Gastroesophageal sphincter (tissue), 4 donors: ENCODE data around the gene SIRPA. TPM values are rescaled to one million over a fixed set of nuclear protein-coding genes. Genes with fewer than 3 reads are reported as not detected.
"Not testable (repeated sequence)": the region's sequence is repeated elsewhere in the genome, so short reads cannot be mapped to it uniquely, and the experiment has no call there.

Experiments used
- ATAC-seq: fragments of 150-250 bp; one replicate; pipeline ENCODE4 v1.9.1; 2016; ENCODE audit warnings: mild to moderate bottlenecking, moderate library complexity
- H3K27ac ChIP-seq, 4 donors: fragments of 200-600 bp; sonication (generic) in 3 of 4; 1 replicate in 3 of 4; 2 replicates in 1 of 4; pipeline ENCODE4 v1.5.1; 2016 to 2019
- H3K27me3 ChIP-seq: fragments of 200-600 bp; sonication (generic); one replicate; pipeline ENCODE4 v1.5.1; 2019
- H3K36me3 ChIP-seq, 2 donors: fragments of 200-600 bp; sonication (generic); one replicate each; pipeline ENCODE4 v1.5.1; 2019; ENCODE audit warnings: control low read depth in 1 of 2
- H3K4me1 ChIP-seq, 3 donors: fragments of 200-600 bp; sonication (generic); 1 replicate in 2 of 3; 2 replicates in 1 of 3; pipeline ENCODE4 v1.5.1; 2016 to 2019; ENCODE audit warnings: control low read depth in 2 of 3
- H3K4me3 ChIP-seq, 2 donors: fragments of 200-600 bp; sonication (generic); one replicate each; pipeline ENCODE4 v1.5.1; 2019; ENCODE audit warnings: mild to moderate bottlenecking in 1 of 2, moderate library complexity in 1 of 2
- H3K9me3 ChIP-seq, 3 donors: fragments of 200-600 bp; sonication (generic); one replicate each; pipeline ENCODE4 v1.5.1; 2017 to 2019; ENCODE audit warnings: control low read depth in 2 of 3
- EP300 ChIP-seq: sonication (generic); formaldehyde crosslinking; IDR thresholded peaks from one replicate; pipeline ENCODE4 v1.6.1; 2017; ENCODE audit warnings: antibody characterized with exemption, mild to moderate bottlenecking
- POLR2A ChIP-seq, 2 donors: fragments of 450-650 bp; IDR thresholded peaks; one replicate each; pipeline ENCODE4 v1.6.1; 2017; ENCODE audit warnings: antibody characterized with exemption in 2 of 2, mild to moderate bottlenecking in 2 of 2, moderate library complexity in 1 of 2
- POLR2AphosphoS5 ChIP-seq: sonication (generic); formaldehyde crosslinking; IDR thresholded peaks from one replicate; pipeline ENCODE4 v1.6.1; 2017; ENCODE audit warnings: antibody characterized with exemption
- WGBS, 2 donors: methylation state at CpG; one replicate each; pipeline ENCODE4 v1.1.5; 2018; ENCODE audit warnings: low coverage in 1 of 2; 5-methylcytosine and 5-hydroxymethylcytosine counted together
- total RNA-seq, 4 donors: library from RNA; depleted of rRNA; stranded (reverse); fragments of >200 nt; gene quantifications; one replicate each; pipeline ENCODE4 v1.1.0, GENCODE V29; 2016
- TF ChIP-seq, protein P1 (sequence below), 4 experiments: fragments of 200-600 bp in 2 of 4; fragments of 450-650 bp in 2 of 4; sonication (generic) in 1 of 4; IDR thresholded peaks; one replicate each; pipeline ENCODE4 v1.5.1; 2017 to 2019; ENCODE audit warnings: antibody characterized with exemption in 4 of 4, mild to moderate bottlenecking in 2 of 4, moderate library complexity in 2 of 4

SIRPA gene
- total RNA-seq, 4 donors from 2014 or later = 11.7 to 31.7 (median 27.4) TPM

DNA sequence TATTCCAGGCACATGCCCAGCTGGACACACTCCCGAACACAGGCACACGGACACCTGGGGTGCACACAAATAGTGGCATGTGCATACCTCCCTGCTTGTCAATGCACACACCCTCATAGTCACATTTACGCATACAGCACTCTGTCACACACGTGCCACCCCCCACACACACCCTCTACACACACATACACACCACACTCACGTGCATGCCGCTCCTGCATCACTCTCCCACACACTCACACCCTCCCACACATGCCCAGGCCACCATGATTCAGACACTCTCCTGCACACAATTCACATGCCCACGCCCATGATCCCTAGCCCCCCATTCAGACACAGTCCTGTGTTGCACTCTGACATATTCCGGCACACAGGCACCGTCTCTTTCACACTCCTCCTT, 13.0 kb downstream of the SIRPA start:
- Histone ChIP-seq H3K4me3 (no peak overlapping the region), H3K27me3 (no peaks in the 10 kb centered on the region), H3K27ac (no peak overlapping the region), H3K4me1 (peaks cover 0 to 7% (median 0%) of the 10 kb centered on the region in 3 donors), H3K36me3 (peaks cover 0 to 30% of the 10 kb centered on the region in 2 donors), H3K9me3 (no peaks in the 10 kb centered on the region)
- 84 to 96% methylated on average over 8 of the region's 9 CpGs for WGBS, 2 donors
- no peak for ATAC-seq
- TF ChIP-seq POLR2AphosphoS5 (no peak), POLR2A (IDR thresholded peaks at IDR 0.05) (no peak), EP300 (no peak)
- TF ChIP-seq, protein P1, sequence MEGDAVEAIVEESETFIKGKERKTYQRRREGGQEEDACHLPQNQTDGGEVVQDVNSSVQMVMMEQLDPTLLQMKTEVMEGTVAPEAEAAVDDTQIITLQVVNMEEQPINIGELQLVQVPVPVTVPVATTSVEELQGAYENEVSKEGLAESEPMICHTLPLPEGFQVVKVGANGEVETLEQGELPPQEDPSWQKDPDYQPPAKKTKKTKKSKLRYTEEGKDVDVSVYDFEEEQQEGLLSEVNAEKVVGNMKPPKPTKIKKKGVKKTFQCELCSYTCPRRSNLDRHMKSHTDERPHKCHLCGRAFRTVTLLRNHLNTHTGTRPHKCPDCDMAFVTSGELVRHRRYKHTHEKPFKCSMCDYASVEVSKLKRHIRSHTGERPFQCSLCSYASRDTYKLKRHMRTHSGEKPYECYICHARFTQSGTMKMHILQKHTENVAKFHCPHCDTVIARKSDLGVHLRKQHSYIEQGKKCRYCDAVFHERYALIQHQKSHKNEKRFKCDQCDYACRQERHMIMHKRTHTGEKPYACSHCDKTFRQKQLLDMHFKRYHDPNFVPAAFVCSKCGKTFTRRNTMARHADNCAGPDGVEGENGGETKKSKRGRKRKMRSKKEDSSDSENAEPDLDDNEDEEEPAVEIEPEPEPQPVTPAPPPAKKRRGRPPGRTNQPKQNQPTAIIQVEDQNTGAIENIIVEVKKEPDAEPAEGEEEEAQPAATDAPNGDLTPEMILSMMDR (IDR thresholded peaks at IDR 0.05) = no peak

DNA sequence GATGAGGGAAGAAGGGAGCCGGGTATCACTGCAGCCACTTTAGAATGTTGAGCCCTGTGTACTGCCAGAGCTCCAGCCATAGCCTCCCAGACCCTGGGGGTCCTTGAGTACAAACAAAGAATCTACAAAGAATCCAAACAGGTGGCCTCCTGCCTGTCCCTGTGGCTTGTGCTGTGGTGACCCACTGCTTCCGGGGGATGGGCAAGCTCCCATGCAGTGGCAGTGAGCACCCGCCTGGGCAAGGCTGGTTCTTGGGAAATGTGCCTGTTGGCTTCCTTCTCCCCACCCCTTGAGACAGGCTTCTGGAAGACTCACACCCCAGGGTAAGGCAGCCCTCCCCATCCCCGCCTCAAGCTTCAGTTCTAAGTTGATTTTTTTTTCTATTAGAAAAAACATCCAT, 13.9 kb downstream of the SIRPA start:
- H3K27ac ChIP-seq = no peak overlapping the region
- no peaks in the 10 kb centered on the region for H3K27me3 ChIP-seq
- peaks cover 0 to 34% of the 10 kb centered on the region in 2 donors for H3K36me3 ChIP-seq
- no peaks in the 10 kb centered on the region for H3K9me3 ChIP-seq
- 81 to 100% methylated on average over 1 to 3 of the region's 4 CpGs for WGBS, 2 donors
- peaks cover 0 to 10% (median 0%) of the 10 kb centered on the region in 3 donors for H3K4me1 ChIP-seq
- no peak for TF ChIP-seq POLR2AphosphoS5
- TF ChIP-seq POLR2A (IDR thresholded peaks at IDR 0.05) = no peak
- TF ChIP-seq EP300 = no peak
- TF ChIP-seq, protein P1 (IDR thresholded peaks at IDR 0.05) = no peak
- no peak for ATAC-seq
- no peak overlapping the region for H3K4me3 ChIP-seq

DNA sequence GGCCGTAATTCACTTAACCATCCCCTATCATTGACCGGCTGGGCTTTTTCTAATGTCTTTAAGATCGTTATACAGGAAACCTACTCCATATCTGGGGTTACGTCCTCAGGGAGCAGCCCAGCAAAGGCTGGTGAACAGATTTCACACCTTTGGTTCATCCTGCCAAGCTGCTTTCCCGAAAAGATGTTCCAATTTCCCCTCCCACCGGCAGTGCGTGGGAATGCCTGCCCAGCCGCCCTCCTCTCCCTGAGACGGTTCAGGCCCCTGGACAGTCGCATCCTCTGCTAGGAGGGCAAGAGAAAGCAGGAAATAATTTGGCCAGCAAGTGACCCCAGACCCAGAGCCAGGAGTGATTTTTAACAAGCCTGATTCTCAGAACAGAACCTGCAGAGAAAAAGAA, 16.3 kb downstream of the SIRPA start:
- Histone ChIP-seq H3K9me3 (no peaks in the 10 kb centered on the region), H3K27ac (no peak overlapping the region), H3K27me3 (no peaks in the 10 kb centered on the region), H3K4me3 (no peak overlapping the region), H3K36me3 (peaks cover 0 to 42% of the 10 kb centered on the region in 2 donors), H3K4me1 (peaks cover 0 to 10% (median 0%) of the 10 kb centered on the region in 3 donors)
- TF ChIP-seq POLR2A (IDR thresholded peaks at IDR 0.05) (no peak), POLR2AphosphoS5 (no peak), EP300 (no peak)
- TF ChIP-seq, protein P1 (IDR thresholded peaks at IDR 0.05) = no peak
- 93 to 100% methylated on average over 3 of the region's 10 CpGs for WGBS, 2 donors
- no peak for ATAC-seq

DNA sequence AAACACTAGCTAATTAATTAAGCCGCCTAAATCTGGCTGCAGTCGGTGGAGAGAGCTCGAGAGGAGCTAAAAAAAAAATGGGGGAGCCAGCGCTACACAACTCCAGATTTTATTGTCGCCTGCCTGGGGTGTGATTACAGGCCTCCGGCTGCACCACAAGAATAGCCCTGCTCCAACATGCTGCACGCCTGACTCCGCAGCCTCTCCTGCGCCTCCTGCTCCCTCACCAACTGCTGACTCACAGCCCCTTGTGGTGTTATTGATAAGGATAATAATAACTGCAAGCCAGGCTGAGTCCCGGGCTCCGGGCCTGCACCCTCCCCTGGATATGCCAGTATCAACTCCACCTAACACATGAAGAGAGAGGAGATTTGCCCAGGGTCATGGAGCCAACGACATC, 16.8 kb downstream of the SIRPA start:
- H3K4me3 ChIP-seq = no peak overlapping the region
- TF ChIP-seq EP300 = no peak
- TF ChIP-seq, protein P1 (IDR thresholded peaks at IDR 0.05) = no peak
- no peak for TF ChIP-seq POLR2AphosphoS5
- no peak for TF ChIP-seq POLR2A (IDR thresholded peaks at IDR 0.05)
- WGBS, 2 donors = 62 to 72% methylated on average over 7 to 12 of the region's 12 CpGs
- no peaks in the 10 kb centered on the region for H3K27me3 ChIP-seq
- H3K4me1 ChIP-seq = peaks cover 0 to 10% (median 0%) of the 10 kb centered on the region in 3 donors
- no peak overlapping the region for H3K27ac ChIP-seq
- H3K9me3 ChIP-seq = no peaks in the 10 kb centered on the region
- ATAC-seq = no peak
- H3K36me3 ChIP-seq = peaks cover 0 to 45% of the 10 kb centered on the region in 2 donors

DNA sequence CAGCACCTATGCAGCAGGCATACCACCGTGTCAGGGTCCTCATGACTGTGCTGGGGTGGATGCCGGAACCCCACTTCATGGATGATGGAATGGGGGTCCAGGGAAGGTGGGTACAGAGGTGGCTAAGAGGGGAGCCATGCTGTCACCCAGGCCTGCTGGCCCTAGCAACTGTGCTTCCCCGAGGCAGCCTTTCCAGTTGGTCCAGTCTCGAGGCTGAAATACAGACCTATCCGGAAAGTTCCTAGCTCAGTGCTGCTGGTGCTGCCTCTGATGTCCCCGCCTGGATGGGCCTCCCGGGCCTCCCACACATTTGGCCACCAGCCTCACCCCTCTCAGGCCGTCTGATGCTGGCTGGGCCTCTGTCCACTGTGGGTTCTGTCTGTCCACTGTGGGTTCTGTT, 17.4 kb downstream of the SIRPA start:
- peaks cover 0 to 48% of the 10 kb centered on the region in 2 donors for H3K36me3 ChIP-seq
- ATAC-seq = no peak
- no peaks in the 10 kb centered on the region for H3K27me3 ChIP-seq
- no peaks in the 10 kb centered on the region for H3K9me3 ChIP-seq
- no peak for TF ChIP-seq POLR2A (IDR thresholded peaks at IDR 0.05)
- no peak for TF ChIP-seq EP300
- TF ChIP-seq, protein P1 (IDR thresholded peaks at IDR 0.05) = no peak
- no peak for TF ChIP-seq POLR2AphosphoS5
- peaks cover 0 to 10% (median 0%) of the 10 kb centered on the region in 3 donors for H3K4me1 ChIP-seq
- H3K4me3 ChIP-seq = no peak overlapping the region
- H3K27ac ChIP-seq = no peak overlapping the region
- WGBS, 2 donors = 66 to 100% methylated on average over 2 to 7 of the region's 8 CpGs

DNA sequence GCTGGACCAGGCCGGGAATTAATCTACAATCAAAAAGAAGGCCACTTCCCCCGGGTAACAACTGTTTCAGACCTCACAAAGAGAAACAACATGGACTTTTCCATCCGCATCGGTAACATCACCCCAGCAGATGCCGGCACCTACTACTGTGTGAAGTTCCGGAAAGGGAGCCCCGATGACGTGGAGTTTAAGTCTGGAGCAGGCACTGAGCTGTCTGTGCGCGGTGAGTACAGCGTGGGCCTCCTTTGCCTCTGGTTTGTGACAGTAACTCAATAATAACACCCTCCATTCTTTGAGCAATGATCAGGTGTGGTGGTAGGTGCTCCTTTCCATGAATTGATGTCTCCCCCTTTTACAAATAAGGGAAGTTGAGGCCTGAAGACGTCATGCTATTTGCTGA, 20.0 kb downstream of the SIRPA start:
- not testable (repeated sequence) for H3K27me3 ChIP-seq, H3K9me3 ChIP-seq, ATAC-seq, H3K4me3 ChIP-seq, H3K27ac ChIP-seq
- Histone ChIP-seq H3K4me1 (peaks cover 0 to 10% (median 0%) of the 10 kb centered on the region in 3 donors), H3K36me3 (peaks cover 0 to 72% of the 10 kb centered on the region in 2 donors)
- WGBS, 2 donors = 50% methylated on average over 1 of the region's 12 CpGs; no CpG with 5 or more reads in 1 of the 2 donors
